Measurements from ENCODE around the gene SLC35F6. TPM values are rescaled to one million over a fixed set of nuclear protein-coding genes. Genes with fewer than 3 reads are reported as not detected.

SLC35F6 gene
- total RNA-seq, 3 donors from 2014 or later (not counting 1 experiment from before 2014, with no cell fraction given): 30.0 to 35.6 (median 30.4) TPM

GRCh38 chr2:26809876-26810577 is 45.9 kb downstream of the SLC35F6 start:
- Histone ChIP-seq H3K4me3 (ENCODE audit: low read length) (no peak overlapping the region), H3K36me3 (ENCODE audit: control insufficient read depth, insufficient read depth, low read length) (no peaks in the 10 kb centered on the region), H3K9me3 (ENCODE audit: control insufficient read depth, insufficient read depth, low read length) (no peaks in the 10 kb centered on the region), H3K27me3 (ENCODE audit: control insufficient read depth, insufficient read depth, low read length) (no peaks in the 10 kb centered on the region), H3K4me1 (ENCODE audit: control insufficient read depth, insufficient read depth, low read length) (no peaks in the 10 kb centered on the region), H3K27ac (ENCODE audit: low read length) (no peak overlapping the region)
- intact Hi-C loops (cut with micrococcal nuclease): no loop called here
- H3K27me3 Mint-ChIP-seq (ENCODE audit: low read depth in 2 of 2): peaks cover 0 to 6% of the 10 kb centered on the region in 2 donors
- H3K4me1 Mint-ChIP-seq: no peaks in the 10 kb centered on the region
- DNase-seq: peak in 1 of 2 donors; percentile 55
- ATAC-seq: no peak
- no peak for TF ChIP-seq CTCF (IDR thresholded peaks at IDR 0.05)
- H3K4me3 Mint-ChIP-seq: no peak overlapping the region
- no peak overlapping the region for H3K27ac Mint-ChIP-seq
- no peaks in the 10 kb centered on the region for H3K36me3 Mint-ChIP-seq
- 4% methylated on average over 6 of the region's 6 CpGs for WGBS (ENCODE audit: insufficient coverage)
- no peaks in the 10 kb centered on the region for H3K9me3 Mint-ChIP-seq

DNA sequence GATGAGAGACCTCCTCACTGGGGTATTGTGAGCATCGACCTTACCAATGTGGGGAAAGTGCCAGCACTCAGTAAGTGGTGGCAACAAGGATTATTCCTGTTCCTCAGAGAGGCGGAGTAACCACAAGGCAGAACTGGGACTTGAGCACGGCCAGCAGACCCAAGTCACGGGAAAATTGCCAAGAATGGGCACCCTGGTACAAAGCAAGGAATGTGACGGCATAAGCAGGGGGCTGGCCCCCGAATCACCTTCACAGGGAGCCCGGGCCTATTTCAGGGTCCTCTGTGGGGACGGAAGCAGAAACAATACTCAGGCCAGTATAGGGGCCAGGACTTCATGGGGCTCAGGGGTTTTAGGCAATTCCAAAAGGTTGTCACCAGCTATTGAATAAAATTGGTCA is 47.2 kb downstream of the SLC35F6 start:
- Mint-ChIP-seq H3K4me1 (no peaks in the 10 kb centered on the region), H3K4me3 (no peak overlapping the region), H3K27me3 (ENCODE audit: low read depth in 2 of 2) (peaks cover 2 to 13% of the 10 kb centered on the region in 2 donors), H3K36me3 (no peaks in the 10 kb centered on the region), H3K9me3 (no peaks in the 10 kb centered on the region), H3K27ac (no peak overlapping the region)
- DNase-seq (no peak), ATAC-seq (no peak)
- H3K27me3 ChIP-seq (ENCODE audit: control insufficient read depth, insufficient read depth, low read length): no peaks in the 10 kb centered on the region
- H3K9me3 ChIP-seq (ENCODE audit: control insufficient read depth, insufficient read depth, low read length): no peaks in the 10 kb centered on the region
- TF ChIP-seq CTCF (IDR thresholded peaks at IDR 0.05): no peak
- no peaks in the 10 kb centered on the region for H3K4me1 ChIP-seq (ENCODE audit: control insufficient read depth, insufficient read depth, low read length)
- H3K36me3 ChIP-seq (ENCODE audit: control insufficient read depth, insufficient read depth, low read length): no peaks in the 10 kb centered on the region
- intact Hi-C loops (cut with micrococcal nuclease): no loop called here
- 91% methylated on average over 8 of the region's 8 CpGs for WGBS (ENCODE audit: insufficient coverage)
- H3K4me3 ChIP-seq (ENCODE audit: low read length): no peak overlapping the region
- no peak overlapping the region for H3K27ac ChIP-seq (ENCODE audit: low read length)

GRCh38 chr2:26811791-26812694 is 48.0 kb downstream of the SLC35F6 start:
- H3K27ac Mint-ChIP-seq: no peak overlapping the region
- no peak for TF ChIP-seq CTCF (IDR thresholded peaks at IDR 0.05)
- H3K4me3 Mint-ChIP-seq: no peak overlapping the region
- Histone ChIP-seq H3K9me3 (ENCODE audit: control insufficient read depth, insufficient read depth, low read length) (no peaks in the 10 kb centered on the region), H3K36me3 (ENCODE audit: control insufficient read depth, insufficient read depth, low read length) (no peaks in the 10 kb centered on the region), H3K4me1 (ENCODE audit: control insufficient read depth, insufficient read depth, low read length) (no peaks in the 10 kb centered on the region), H3K27me3 (ENCODE audit: control insufficient read depth, insufficient read depth, low read length) (no peaks in the 10 kb centered on the region), H3K4me3 (ENCODE audit: low read length) (no peak overlapping the region), H3K27ac (ENCODE audit: low read length) (no peak overlapping the region)
- DNase-seq (no peak), ATAC-seq (no peak)
- no peaks in the 10 kb centered on the region for H3K4me1 Mint-ChIP-seq
- H3K27me3 Mint-ChIP-seq (ENCODE audit: low read depth in 2 of 2): peaks cover 7 to 17% of the 10 kb centered on the region in 2 donors
- WGBS (ENCODE audit: insufficient coverage): 92% methylated on average over 14 of the region's 14 CpGs
- no peaks in the 10 kb centered on the region for H3K9me3 Mint-ChIP-seq
- H3K36me3 Mint-ChIP-seq: no peaks in the 10 kb centered on the region
- intact Hi-C loops (cut with micrococcal nuclease): no loop called here
